ENCODE results near the gene CREG2. TPM values are rescaled to one million over a fixed set of nuclear protein-coding genes. Genes with fewer than 3 reads are reported as not detected.

The CREG2 gene
- total RNA-seq, 1 donor from 2014 or later: 23.6 TPM

GRCh38 chr2:101337877-101338276, 49.4 kb downstream of the CREG2 start:
- Mint-ChIP-seq H3K4me3 (ENCODE audit: unreplicated experiment) (no peak overlapping the region), H3K4me1 (ENCODE audit: unreplicated experiment) (peaks cover 19% of the 10 kb centered on the region), H3K9me3 (ENCODE audit: unreplicated experiment) (no peaks in the 10 kb centered on the region), H3K27ac (ENCODE audit: unreplicated experiment) (no peak overlapping the region), H3K27me3 (ENCODE audit: unreplicated experiment) (no peaks in the 10 kb centered on the region), H3K36me3 (ENCODE audit: low read depth, unreplicated experiment) (no peaks in the 10 kb centered on the region)
- no peak for DNase-seq (ENCODE audit: low spot score)
- no peak for TF ChIP-seq CTCF (IDR thresholded peaks at IDR 0.05; ENCODE audit: unreplicated experiment)

GRCh38 chr2:101332885-101333766, 54.2 kb downstream of the CREG2 start:
- Mint-ChIP-seq H3K4me1 (ENCODE audit: unreplicated experiment) (peaks cover 16% of the 10 kb centered on the region), H3K36me3 (ENCODE audit: low read depth, unreplicated experiment) (no peaks in the 10 kb centered on the region), H3K27ac (ENCODE audit: unreplicated experiment) (no peak overlapping the region), H3K9me3 (ENCODE audit: unreplicated experiment) (no peaks in the 10 kb centered on the region), H3K4me3 (ENCODE audit: unreplicated experiment) (no peak overlapping the region), H3K27me3 (ENCODE audit: unreplicated experiment) (peaks cover 2% of the 10 kb centered on the region)
- TF ChIP-seq CTCF (IDR thresholded peaks at IDR 0.05; ENCODE audit: unreplicated experiment): no peak
- DNase-seq (ENCODE audit: low spot score): no peak

- Mint-ChIP-seq H3K9me3 (ENCODE audit: unreplicated experiment) (no peaks in the 10 kb centered on the region), H3K4me3 (ENCODE audit: unreplicated experiment) (no peak overlapping the region), H3K27me3 (ENCODE audit: unreplicated experiment) (peaks cover 2% of the 10 kb centered on the region), H3K36me3 (ENCODE audit: low read depth, unreplicated experiment) (no peaks in the 10 kb centered on the region), H3K4me1 (ENCODE audit: unreplicated experiment) (peaks cover 16% of the 10 kb centered on the region), H3K27ac (ENCODE audit: unreplicated experiment) (peak overlapping the region; percentile 92)
- no peak for TF ChIP-seq CTCF (IDR thresholded peaks at IDR 0.05; ENCODE audit: unreplicated experiment)
- no peak for DNase-seq (ENCODE audit: low spot score)
Observed at GRCh38 chr2:101331202-101331601, 56.1 kb downstream of the CREG2 start.

GRCh38 chr2:101330253-101330933, 56.9 kb downstream of the CREG2 start:
- TF ChIP-seq CTCF (IDR thresholded peaks at IDR 0.05; ENCODE audit: unreplicated experiment): no peak
- Mint-ChIP-seq H3K9me3 (ENCODE audit: unreplicated experiment) (no peaks in the 10 kb centered on the region), H3K36me3 (ENCODE audit: low read depth, unreplicated experiment) (no peaks in the 10 kb centered on the region), H3K27me3 (ENCODE audit: unreplicated experiment) (peaks cover 2% of the 10 kb centered on the region), H3K4me3 (ENCODE audit: unreplicated experiment) (no peak overlapping the region), H3K27ac (ENCODE audit: unreplicated experiment) (peak overlapping the region; percentile 92), H3K4me1 (ENCODE audit: unreplicated experiment) (peaks cover 16% of the 10 kb centered on the region)
- peak; percentile 42 for DNase-seq (ENCODE audit: low spot score)

- Mint-ChIP-seq H3K4me1 (ENCODE audit: unreplicated experiment) (peaks cover 16% of the 10 kb centered on the region), H3K27ac (ENCODE audit: unreplicated experiment) (peak overlapping the region; percentile 68), H3K27me3 (ENCODE audit: unreplicated experiment) (peaks cover 2% of the 10 kb centered on the region), H3K9me3 (ENCODE audit: unreplicated experiment) (no peaks in the 10 kb centered on the region), H3K36me3 (ENCODE audit: low read depth, unreplicated experiment) (no peaks in the 10 kb centered on the region), H3K4me3 (ENCODE audit: unreplicated experiment) (no peak overlapping the region)
- no peak for TF ChIP-seq CTCF (IDR thresholded peaks at IDR 0.05; ENCODE audit: unreplicated experiment)
- no peak for DNase-seq (ENCODE audit: low spot score)
Observed at GRCh38 chr2:101329026-101329425, 58.3 kb downstream of the CREG2 start.
